ENCODE measurements around the gene E4F1.
"Not testable (repeated sequence)": the region's sequence is repeated elsewhere in the genome, so short reads cannot be mapped to it uniquely, and the experiment has no call there.

The E4F1 gene

GRCh38 chr16:2232094-2232990 lies 9.0 kb downstream of the E4F1 start:
- DNase-seq, result no peak

- no peak for DNase-seq
Measured at GRCh38 chr16:2233046-2233775, 9.8 kb downstream of the E4F1 start.

- no peak for DNase-seq
Measured at GRCh38 chr16:2233872-2234812, 10.8 kb downstream of the E4F1 start.

- DNase-seq, result no peak
Measured at GRCh38 chr16:2234813-2235170, 11.4 kb downstream of the E4F1 start.

- DNase-seq, result no peak
Measured at GRCh38 chr16:2235234-2235651, 11.9 kb downstream of the E4F1 start.

GRCh38 chr16:2235695-2236336 lies 12.4 kb downstream of the E4F1 start:
- DNase-seq, result no peak

GRCh38 chr16:2236337-2237101 lies 13.1 kb downstream of the E4F1 start, which contains the start of gene DNASE1L2:
Gene DNASE1L2 (plus strand): TSS chr16:2236444. CDS start chr16:2236817, 373 bp downstream.
- no peak for DNase-seq

GRCh38 chr16:2237102-2237482 lies 13.7 kb downstream of the E4F1 start:
- no peak for DNase-seq

- no peak for DNase-seq
Measured at GRCh38 chr16:2237493-2238149, 14.2 kb downstream of the E4F1 start.

GRCh38 chr16:2238150-2238837 lies 14.9 kb downstream of the E4F1 start:
- no peak for DNase-seq

GRCh38 chr16:2238838-2239675 lies 15.7 kb downstream of the E4F1 start:
- DNase-seq, result no peak

- DNase-seq, result not testable (repeated sequence)
Measured at GRCh38 chr16:2240331-2240730, 16.9 kb downstream of the E4F1 start.

- DNase-seq, result no peak
Measured at GRCh38 chr16:2242598-2242997, 19.2 kb downstream of the E4F1 start.

- DNase-seq, result peak in 1 of 2 experiments; percentile 1
Measured at GRCh38 chr16:2243031-2243528, 19.7 kb downstream of the E4F1 start.

- no peak for DNase-seq
Measured at GRCh38 chr16:2243781-2244180, 20.4 kb downstream of the E4F1 start.

GRCh38 chr16:2244301-2244700 lies 20.9 kb downstream of the E4F1 start:
- no peak for DNase-seq

- DNase-seq, result no peak
Measured at GRCh38 chr16:2244926-2245795, 21.8 kb downstream of the E4F1 start.

- no peak for DNase-seq
Measured at GRCh38 chr16:2246301-2246885, 23.0 kb downstream of the E4F1 start.

All from AML-193 (cell line).